Body of pancreas (tissue), 4 donors: ENCODE measurements around the gene RPS6KA2.

Source experiments
- CTCF ChIP-seq, 7 experiments: fragments of 450-650 bp in 4 of 7; fragments of 200-600 bp in 3 of 7; sonication (generic) in 3 of 7; IDR thresholded peaks; one replicate each; pipeline ENCODE4 v1.5.1; 2016 to 2019; ENCODE audit warnings: antibody characterized with exemption in 7 of 7
- POLR2A ChIP-seq, 3 donors: fragments of 450-650 bp; IDR thresholded peaks; one replicate each; pipeline ENCODE4 v1.6.1; 2016; ENCODE audit warnings: antibody characterized with exemption in 3 of 3, mild to moderate bottlenecking in 2 of 3

GRCh38 chr6:166595949-166596348, 31.1 kb downstream of the RPS6KA2 start:
- no peak for TF ChIP-seq CTCF (IDR thresholded peaks at IDR 0.05)
- TF ChIP-seq POLR2A (IDR thresholded peaks at IDR 0.05), result no peak
